Activated B cell treated with CpG ODN at 0.5 μM for 24 hours (primary cell): ENCODE results near the gene ZNF823. TPM values are rescaled to one million over a fixed set of nuclear protein-coding genes. Genes with fewer than 3 reads are reported as not detected.

ENCODE experiments used
- ATAC-seq: fragments of 200-7000 bp; cut with Tn5 transposase; one replicate; pipeline ENCODE4 v1.10.0; 2021; ENCODE audit warnings: low read depth, mild to moderate bottlenecking, moderate library complexity
- CTCF ChIA-PET: fragments of 350-600 bp; sonication (Branson Sonifier 250); formaldehyde crosslinking; loops from one replicate; lab custom pipeline; 2021; ENCODE audit warnings: antibody characterized with exemption; lab: Charles Lee
- POLR2A ChIA-PET: fragments of 350-600 bp; sonication (Branson Sonifier 250); formaldehyde crosslinking; loops from one replicate; lab custom pipeline; 2021; ENCODE audit warnings: antibody characterized with exemption; lab: Charles Lee
- DNase-seq: peaks from one replicate; pipeline ENCODE4 v3.0.0; 2022
- H3K27ac Mint-ChIP-seq: one replicate; pipeline ENCODE4 v1.8.0; 2020; ENCODE audit warnings: mixed read lengths
- H3K27me3 Mint-ChIP-seq: one replicate; pipeline ENCODE4 v1.8.0; 2021; ENCODE audit warnings: mixed read lengths
- H3K36me3 Mint-ChIP-seq: one replicate; pipeline ENCODE4 v1.8.0; 2021; ENCODE audit warnings: low read depth, mixed read lengths
- H3K4me1 Mint-ChIP-seq: one replicate; pipeline ENCODE4 v1.8.0; 2021; ENCODE audit warnings: mixed read lengths
- H3K4me3 Mint-ChIP-seq: one replicate; pipeline ENCODE4 v1.8.0; 2020; ENCODE audit warnings: mild to moderate bottlenecking, mixed read lengths
- H3K9me3 Mint-ChIP-seq: one replicate; pipeline ENCODE4 v1.8.0; 2020; ENCODE audit warnings: mixed read lengths
- intact Hi-C: fragments of 100-400 bp; cut with micrococcal nuclease; formaldehyde crosslinking; loops from one replicate; pipeline ENCODE4 v1.15.1; 2024
- total RNA-seq: library from RNA; stranded (reverse); gene quantifications from 2 replicates; pipeline ENCODE4 v1.2.3, GENCODE V29; 2022
- TF ChIP-seq, protein P1 (sequence below): fragments of 200-600 bp; IDR thresholded peaks from one replicate; pipeline ENCODE4 v1.8.0; 2022; ENCODE audit warnings: antibody characterized with exemption, mild to moderate bottlenecking

The ZNF823 gene
- total RNA-seq, 1 donor from 2014 or later: 3.0 TPM

- ChIA-PET POLR2A (no interaction called here), CTCF (no interaction called here)
- no peaks in the 10 kb centered on the region for H3K9me3 Mint-ChIP-seq
- no peak for DNase-seq
- intact Hi-C loops: no loop called here
- H3K27me3 Mint-ChIP-seq: peaks cover 5% of the 10 kb centered on the region
- H3K4me3 Mint-ChIP-seq: no peak overlapping the region
- no peaks in the 10 kb centered on the region for H3K36me3 Mint-ChIP-seq
- no peaks in the 10 kb centered on the region for H3K4me1 Mint-ChIP-seq
- no peak for ATAC-seq
- TF ChIP-seq, protein P1, sequence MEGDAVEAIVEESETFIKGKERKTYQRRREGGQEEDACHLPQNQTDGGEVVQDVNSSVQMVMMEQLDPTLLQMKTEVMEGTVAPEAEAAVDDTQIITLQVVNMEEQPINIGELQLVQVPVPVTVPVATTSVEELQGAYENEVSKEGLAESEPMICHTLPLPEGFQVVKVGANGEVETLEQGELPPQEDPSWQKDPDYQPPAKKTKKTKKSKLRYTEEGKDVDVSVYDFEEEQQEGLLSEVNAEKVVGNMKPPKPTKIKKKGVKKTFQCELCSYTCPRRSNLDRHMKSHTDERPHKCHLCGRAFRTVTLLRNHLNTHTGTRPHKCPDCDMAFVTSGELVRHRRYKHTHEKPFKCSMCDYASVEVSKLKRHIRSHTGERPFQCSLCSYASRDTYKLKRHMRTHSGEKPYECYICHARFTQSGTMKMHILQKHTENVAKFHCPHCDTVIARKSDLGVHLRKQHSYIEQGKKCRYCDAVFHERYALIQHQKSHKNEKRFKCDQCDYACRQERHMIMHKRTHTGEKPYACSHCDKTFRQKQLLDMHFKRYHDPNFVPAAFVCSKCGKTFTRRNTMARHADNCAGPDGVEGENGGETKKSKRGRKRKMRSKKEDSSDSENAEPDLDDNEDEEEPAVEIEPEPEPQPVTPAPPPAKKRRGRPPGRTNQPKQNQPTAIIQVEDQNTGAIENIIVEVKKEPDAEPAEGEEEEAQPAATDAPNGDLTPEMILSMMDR: no peak
- no peak overlapping the region for H3K27ac Mint-ChIP-seq
Measured at GRCh38 chr19:11705474-11705873, 33.3 kb downstream of the ZNF823 start.

DNA sequence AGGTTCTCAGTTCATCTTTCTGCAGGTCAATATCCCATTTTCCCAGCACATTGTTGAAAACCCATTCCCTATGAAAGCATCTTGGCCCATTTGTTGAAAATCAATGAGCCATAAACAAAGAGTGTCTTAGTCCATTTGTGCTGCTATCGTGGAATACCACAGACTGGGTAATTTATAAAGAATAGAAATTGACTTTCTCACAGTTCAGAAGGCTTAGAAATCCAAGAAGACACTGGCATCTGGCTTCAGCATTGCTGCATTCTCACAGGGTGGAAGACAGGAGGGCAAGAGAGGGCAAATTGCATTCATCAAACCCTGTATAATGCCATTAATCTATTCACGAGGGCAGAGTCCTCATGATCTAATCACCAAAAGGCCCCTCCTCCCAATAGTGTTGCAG is 34.1 kb downstream of the ZNF823 start:
- no peak overlapping the region for H3K4me3 Mint-ChIP-seq
- TF ChIP-seq, protein P1: no peak
- ChIA-PET CTCF (no interaction called here), POLR2A (no interaction called here)
- H3K4me1 Mint-ChIP-seq: no peaks in the 10 kb centered on the region
- intact Hi-C loops: no loop called here
- ATAC-seq: no peak
- H3K27ac Mint-ChIP-seq: no peak overlapping the region
- peaks cover 9% of the 10 kb centered on the region for H3K27me3 Mint-ChIP-seq
- no peaks in the 10 kb centered on the region for H3K9me3 Mint-ChIP-seq
- no peaks in the 10 kb centered on the region for H3K36me3 Mint-ChIP-seq
- no peak for DNase-seq

DNA sequence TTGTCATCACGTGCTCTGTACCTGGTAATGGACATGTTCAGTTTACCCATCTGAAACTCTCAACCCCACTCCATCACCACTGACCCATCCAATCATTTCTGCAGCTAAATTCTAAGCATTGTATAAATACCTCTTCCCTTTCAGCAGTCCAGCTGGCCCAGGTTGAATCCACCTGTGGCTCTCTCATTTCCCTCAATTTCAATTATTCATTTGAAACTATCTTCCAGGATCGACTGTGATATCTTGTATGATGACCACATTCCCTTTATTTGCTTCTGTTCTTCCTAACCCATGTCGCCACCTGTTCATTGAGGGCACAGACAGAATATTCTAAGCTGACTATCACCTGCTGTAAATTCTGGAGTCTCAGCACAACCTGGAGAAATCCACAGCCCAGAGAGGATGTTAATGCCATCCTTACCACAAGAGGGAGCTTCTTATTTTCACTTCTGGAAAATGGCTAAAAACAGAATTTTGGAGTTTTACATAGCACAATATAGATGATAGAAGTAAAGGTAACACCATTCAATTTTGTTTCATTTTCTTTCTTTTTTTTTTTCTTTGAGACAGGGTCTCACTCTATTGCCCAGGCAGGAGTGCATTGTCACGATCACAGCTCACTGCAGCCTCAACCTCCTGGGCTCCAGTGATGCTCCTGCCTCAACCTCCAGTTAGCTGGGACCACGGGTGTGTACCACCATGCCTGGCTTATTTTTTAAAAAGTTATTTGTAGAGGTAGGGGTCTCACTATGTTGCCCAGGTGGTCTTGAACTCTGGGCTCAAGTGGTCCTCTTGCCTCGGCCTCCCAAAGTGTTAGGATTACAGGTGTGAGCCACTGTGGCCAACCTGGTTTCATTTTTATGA is 38.6 kb downstream of the ZNF823 start:
- ChIA-PET POLR2A (interaction anchor here (1.0 kb wide), 1 partner anchor 67 kb away, joined by 3 read pairs; the partner anchor contains the start of gene ZNF441), CTCF (interaction anchor here (0.7 to 1.1 kb wide), 7 partner anchors 11 to 165 kb away, joined by 3 to 4 read pairs (median 3); no protein-coding TSS in a partner anchor)
- H3K27me3 Mint-ChIP-seq: peaks cover 7% of the 10 kb centered on the region
- H3K9me3 Mint-ChIP-seq: no peaks in the 10 kb centered on the region
- no peak overlapping the region for H3K27ac Mint-ChIP-seq
- intact Hi-C loops: loop anchor here (1.0 kb wide), 2 partner anchors 112 to 440 kb away; partner anchors contain the start of gene ZNF20
- ATAC-seq (no peak), DNase-seq (no peak)
- H3K36me3 Mint-ChIP-seq: no peaks in the 10 kb centered on the region
- TF ChIP-seq, protein P1: no peak
- no peak overlapping the region for H3K4me3 Mint-ChIP-seq
- H3K4me1 Mint-ChIP-seq: peaks cover under 1% of the 10 kb centered on the region

GRCh38 chr19:11698231-11698630 is 40.5 kb downstream of the ZNF823 start:
- Mint-ChIP-seq H3K4me1 (peaks cover 14% of the 10 kb centered on the region), H3K36me3 (peaks cover 2% of the 10 kb centered on the region), H3K27me3 (peaks cover 20% of the 10 kb centered on the region), H3K9me3 (no peaks in the 10 kb centered on the region), H3K4me3 (no peak overlapping the region), H3K27ac (no peak overlapping the region)
- ChIA-PET POLR2A (no interaction called here), CTCF (interaction anchor here (1.2 kb wide), 1 partner anchor 100 kb away, joined by 5 read pairs; the partner anchor contains the start of gene ZNF491)
- TF ChIP-seq, protein P1: no peak
- intact Hi-C loops: no loop called here
- ATAC-seq (no peak), DNase-seq (no peak)

DNA sequence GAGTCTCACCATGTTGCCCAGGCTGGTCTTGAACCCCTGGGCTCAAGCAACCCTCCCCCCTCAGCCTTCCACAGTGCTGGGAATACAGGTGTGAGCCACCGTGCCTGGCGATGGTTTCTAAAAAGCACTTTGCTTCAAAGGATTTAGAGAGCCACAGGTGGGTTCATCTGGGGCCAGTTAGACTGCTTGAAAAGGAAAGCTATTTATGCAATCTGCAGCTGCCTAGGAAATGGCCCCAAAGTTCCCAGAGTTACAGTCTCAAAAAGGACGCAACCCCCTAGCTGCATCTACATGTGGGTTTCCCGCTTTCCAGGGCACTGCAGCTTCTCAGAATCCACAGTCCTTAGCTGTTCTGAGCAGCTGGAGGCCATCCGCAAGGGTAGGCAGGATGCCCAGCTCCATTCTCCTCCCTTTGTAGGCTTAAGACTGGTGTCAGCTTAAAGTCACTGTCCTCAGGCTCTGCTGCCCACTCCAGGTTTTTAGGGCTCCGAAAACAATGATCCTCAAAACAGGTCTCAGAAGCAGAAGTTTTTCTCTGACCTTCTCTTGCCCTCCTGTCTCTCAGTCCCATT is 41.4 kb downstream of the ZNF823 start:
- POLR2A ChIA-PET: no interaction called here
- Mint-ChIP-seq H3K27ac (no peak overlapping the region), H3K4me3 (no peak overlapping the region), H3K4me1 (peaks cover 16% of the 10 kb centered on the region), H3K36me3 (peaks cover 2% of the 10 kb centered on the region), H3K27me3 (peaks cover 24% of the 10 kb centered on the region), H3K9me3 (no peaks in the 10 kb centered on the region)
- TF ChIP-seq, protein P1: no peak
- ATAC-seq (no peak), DNase-seq (no peak)
- intact Hi-C loops: no loop called here
- CTCF ChIA-PET: interaction anchor here (1.2 kb wide), 1 partner anchor 101 kb away, joined by 5 read pairs; the partner anchor contains the start of gene ZNF491
